K562 (cell line): Measurements from ENCODE around the gene TMEM178A. TPM values are rescaled to one million over a fixed set of nuclear protein-coding genes. Genes with fewer than 3 reads are reported as not detected.

Experiments
- ATAC-seq: fragments of 200-7000 bp; cut with Tn5 transposase; 3 replicates; pipeline ENCODE4 v1.9.1; 2020; ENCODE audit warnings: moderate library complexity
- BruUV-seq: library from RNA; stranded (reverse); fragments of 400-500 nt; replicated peaks from 2 replicates; lab custom pipeline; 2021; lab: Mats Ljungman, UMichigan
- CTCF ChIA-PET: fragments of 300-600 bp; formaldehyde crosslinking; extraction: SDS; loops from one replicate; lab custom pipeline; 2021; ENCODE audit warnings: low intra/inter-chr PET ratio; lab: Yijun Ruan, JAX
- POLR2A ChIA-PET: fragments of 300-600, 350-650 bp; sonication (Branson Sonifier 250); formaldehyde crosslinking; extraction: SDS; loops from one replicate; lab custom pipeline; 2021; ENCODE audit warnings: antibody characterized with exemption, inconsistent platforms; lab: Yijun Ruan, JAX
- DNase-seq, 4 experiments: peaks; one replicate each; pipeline versions ENCODE4 v3.0.0 to v3.0.0-alpha.2; 2011 to 2018; ENCODE audit warnings: low spot score in 3 of 4, mixed read lengths in 3 of 4; ENCODE audit errors: extremely low read depth in 1 of 4
- FAIRE-seq: peaks from 2 replicates; lab custom pipeline; 2011; peaks lifted over from hg19 to GRCh38; lab: Jason Lieb, UNC
- H2AFZ ChIP-seq: 2 replicates; pipeline ENCODE4 v1.6.0; 2011; ENCODE audit warnings: low read depth, low read length, control low read depth, inconsistent platforms
- H3K27ac ChIP-seq: fragments of 200-600 bp; 3 replicates; pipeline ENCODE4 v1.8.0; 2011; ENCODE audit warnings: low read depth, mild to moderate bottlenecking, control low read depth, inconsistent platforms, low read length, moderate library complexity, mixed read lengths; ENCODE audit errors: extremely low read depth
- H3K27me3 ChIP-seq, 2 experiments: fragments of 300-600 bp in 1 of 2; 2 replicates in 1 of 2; 3 replicates in 1 of 2; pipeline versions ENCODE4 v1.6.0 to v1.8.0; 2011; ENCODE audit warnings: inconsistent platforms in 2 of 2, low read length in 2 of 2, mild to moderate bottlenecking in 1 of 2, mixed read lengths in 1 of 2, moderate library complexity in 1 of 2; ENCODE audit not compliant: control insufficient read depth in 2 of 2, insufficient read depth in 2 of 2
- H3K36me3 ChIP-seq: fragments of 300-600 bp; 3 replicates; pipeline ENCODE4 v1.8.0; 2011; ENCODE audit warnings: mild to moderate bottlenecking, low read length, inconsistent platforms; ENCODE audit not compliant: control insufficient read depth, insufficient read depth
- H3K4me1 ChIP-seq, 2 experiments: fragments of 200-600 bp in 1 of 2; replicated peaks in 1 of 2; 2 replicates in 1 of 2; 3 replicates in 1 of 2; pipeline versions ENCODE4 v1.5.1 to v1.8.0; 2011; ENCODE audit warnings: inconsistent platforms in 2 of 2, low read length in 2 of 2, mild to moderate bottlenecking in 1 of 2, mixed read lengths in 1 of 2, moderate library complexity in 1 of 2; ENCODE audit not compliant: control insufficient read depth in 2 of 2, insufficient read depth in 2 of 2
- H3K4me2 ChIP-seq: 2 replicates; pipeline ENCODE4 v1.6.1; 2011; ENCODE audit warnings: low read length, control low read depth, inconsistent platforms, mixed read lengths; ENCODE audit not compliant: insufficient read depth
- H3K4me3 ChIP-seq: fragments of 200-600 bp; sonication (generic), shearing (Covaris generic); 2 replicates; pipeline ENCODE4 v1.5.1; 2016; ENCODE audit warnings: control low read depth, inconsistent platforms
- H3K79me2 ChIP-seq: fragments of 200-600 bp; 3 replicates; pipeline ENCODE4 v1.8.0; 2011; ENCODE audit warnings: low read length, inconsistent platforms; ENCODE audit not compliant: control insufficient read depth, insufficient read depth
- H3K9ac ChIP-seq, 2 experiments: 2 replicates each; pipeline versions ENCODE4 v1.6.0 to v1.6.1; 2011; ENCODE audit warnings: low read depth in 2 of 2, low read length in 2 of 2, control low read depth in 1 of 2, inconsistent platforms in 1 of 2, mild to moderate bottlenecking in 1 of 2, mixed read lengths in 1 of 2; ENCODE audit not compliant: insufficient read depth in 1 of 2
- H3K9me1 ChIP-seq: one replicate; pipeline ENCODE4 v1.6.0; 2011; ENCODE audit warnings: inconsistent platforms, mild to moderate bottlenecking, low read length, moderate library complexity; ENCODE audit not compliant: control insufficient read depth, insufficient read depth
- H3K9me3 ChIP-seq: replicated peaks from 2 replicates; pipeline ENCODE4 v1.5.1; 2011; ENCODE audit warnings: low read depth, low read length, inconsistent platforms; ENCODE audit not compliant: control insufficient read depth, insufficient read depth
- H4K20me1 ChIP-seq: replicated peaks from 2 replicates; pipeline ENCODE4 v1.6.1; 2011; ENCODE audit warnings: low read length, inconsistent platforms, mixed read lengths; ENCODE audit not compliant: control insufficient read depth, insufficient read depth
- CBX5 ChIP-seq: IDR thresholded peaks from 2 replicates; pipeline ENCODE4 v1.6.1; 2014; ENCODE audit warnings: low read depth, borderline replicate concordance
- DPF2 ChIP-seq: fragments of 450-650 bp; IDR thresholded peaks from 2 replicates; pipeline ENCODE4 v1.6.1; 2016
- EP300 ChIP-seq: IDR thresholded peaks from 2 replicates; pipeline ENCODE4 v1.6.1; 2012; ENCODE audit warnings: low read length, improper control_type of control experiment
- FOXK1 ChIP-seq: sonication (generic); formaldehyde crosslinking; IDR thresholded peaks from 2 replicates; pipeline ENCODE4 v1.8.0; 2022; ENCODE audit warnings: missing genetic modification reagents, mild to moderate bottlenecking, borderline replicate concordance
- HBP1 ChIP-seq: fragments of 450-650 bp; formaldehyde crosslinking; IDR thresholded peaks from 2 replicates; pipeline ENCODE4 v1.4.0; 2022; ENCODE audit warnings: missing genetic modification characterization
- HNRNPUL1 ChIP-seq: fragments of 200-400 bp; formaldehyde crosslinking; IDR thresholded peaks from 2 replicates; pipeline ENCODE4 v1.6.1; 2017; ENCODE audit warnings: low read length
- RAD51 ChIP-seq: fragments of 450-650 bp; IDR thresholded peaks from 2 replicates; pipeline ENCODE4 v1.7.1; 2016; ENCODE audit warnings: low read depth, mild to moderate bottlenecking, borderline replicate concordance
- U2AF1 ChIP-seq: fragments of 200-400 bp; formaldehyde crosslinking; optimal IDR thresholded peaks from 2 replicates; pipeline ENCODE3; 2017; ENCODE audit warnings: mild to moderate bottlenecking, low read depth, low read length, moderate library complexity
- WGBS: fragments of 100-300 bp; shearing (Covaris generic); methylation state at CpG from one replicate; pipeline ENCODE4 v1.1.6; 2016; ENCODE audit warnings: low coverage, mixed read lengths; ENCODE audit not compliant: insufficient coverage; ENCODE audit errors: missing lambda C conversion rate; 5-methylcytosine and 5-hydroxymethylcytosine counted together
- in situ Hi-C: fragments of 300-500 bp; cut with MboI; formaldehyde crosslinking; loops from 4 replicates; pipeline ENCODE4 v1.15.0; 2018; ENCODE audit warnings: inconsistent platforms, mixed read lengths
- intact Hi-C: fragments of 100-400 bp; cut with micrococcal nuclease; formaldehyde crosslinking; loops from 2 replicates; pipeline ENCODE4 v1.14.2; 2022
- polyA plus RNA-seq, 8 experiments: library from polyadenylated mRNA; depleted of rRNA in 4 of 8; stranded (reverse) in 5 of 8; unstranded in 3 of 8; fragments of >200 nt; fragmentation: Nextera tagmentation in 2 of 8; fragmentation: Illumina TruSeq in 1 of 8; extraction: Ambion mirVana in 2 of 8; extraction: Trizol in 1 of 8; gene quantifications; 2 replicates each; pipeline versions ENCODE4 v1.2.1 to v1.2.3, GENCODE V29; 2011 to 2014; ENCODE audit warnings: inconsistent platforms in 1 of 8, missing spikeins in 1 of 8
- total RNA-seq, 7 experiments: library from RNA; depleted of rRNA in 6 of 7; stranded (reverse); fragments of >200 nt in 6 of 7; fragmentation: Illumina TruSeq in 2 of 7; extraction: Trizol in 2 of 7; gene quantifications; 2 replicates each; pipeline versions ENCODE4 v1.2.1 to v1.2.3, GENCODE V29; 2011 to 2021; ENCODE audit warnings: low replicate concordance in 1 of 7

The TMEM178A gene
- total and polyA plus RNA-seq, 9 of the 15 experiments (the other 6 are each of a cell fraction or from before 2014, with no cell fraction given), result 0.04 to 0.17 TPM; not detected in 7

- in situ Hi-C loops, result no loop called here
- intact Hi-C loops, result loop anchor here (5.0 kb wide), 1 partner anchor 111 kb away; no protein-coding TSS in a partner anchor
- Histone ChIP-seq H3K36me3 (no peaks in the 10 kb centered on the region), H3K79me2 (no peaks in the 10 kb centered on the region), H3K27me3 (peaks cover 8 to 15% of the 10 kb centered on the region in 2 experiments; a peak in 4 of 5 replicates), H3K4me3 (no peak overlapping the region), H3K4me2 (no peak overlapping the region), H2AFZ (no peak overlapping the region), H3K4me1 (no peaks in the 10 kb centered on the region), H3K27ac (no peak overlapping the region), H3K9me3 (peaks cover 4% of the 10 kb centered on the region; the same call in 1 of the 2 replicates)
- POLR2A ChIA-PET, result interaction anchor here (0.6 kb wide), 1 partner anchor 16 kb away, joined by 3 read pairs; no protein-coding TSS in a partner anchor
- CTCF ChIA-PET, result no interaction called here
- no peak for DNase-seq
- no peak for TF ChIP-seq RAD51
- TF ChIP-seq HBP1, result no peak
- TF ChIP-seq HNRNPUL1, result no peak
- no peak for TF ChIP-seq CBX5
- no peak for TF ChIP-seq EP300
- no peak for TF ChIP-seq DPF2
- TF ChIP-seq FOXK1 (CRISPR knock-in tag), result no peak
- no peak for TF ChIP-seq U2AF1
- TF ChIP-seq, all 486 proteins: peak for 0
- Histone ChIP-seq H3K9me1 (no peaks in the 10 kb centered on the region), H4K20me1 (no peaks in the 10 kb centered on the region), H3K9ac (no peak overlapping the region)
- no TSS peak for BruUV-seq
- ATAC-seq (no peak), FAIRE-seq (no peak)
- 2% methylated on average over 3 of the region's 3 CpGs for WGBS
These were observed 37.6 kb downstream of the TMEM178A start for GRCh38 chr2:39703181-39703872.
